HG03066 (cell line): ENCODE results near the gene KANSL1.
"Not testable (repeated sequence)": the region's sequence is repeated elsewhere in the genome, so short reads cannot be mapped to it uniquely, and the experiment has no call there.

ENCODE experiments used
- ATAC-seq: cut with Tn5 transposase; IDR thresholded peaks from one replicate; pipeline ENCODE4 v1.9.1; 2021; ENCODE audit warnings: low read depth; ENCODE audit not compliant: unreplicated experiment

Gene KANSL1

DNA sequence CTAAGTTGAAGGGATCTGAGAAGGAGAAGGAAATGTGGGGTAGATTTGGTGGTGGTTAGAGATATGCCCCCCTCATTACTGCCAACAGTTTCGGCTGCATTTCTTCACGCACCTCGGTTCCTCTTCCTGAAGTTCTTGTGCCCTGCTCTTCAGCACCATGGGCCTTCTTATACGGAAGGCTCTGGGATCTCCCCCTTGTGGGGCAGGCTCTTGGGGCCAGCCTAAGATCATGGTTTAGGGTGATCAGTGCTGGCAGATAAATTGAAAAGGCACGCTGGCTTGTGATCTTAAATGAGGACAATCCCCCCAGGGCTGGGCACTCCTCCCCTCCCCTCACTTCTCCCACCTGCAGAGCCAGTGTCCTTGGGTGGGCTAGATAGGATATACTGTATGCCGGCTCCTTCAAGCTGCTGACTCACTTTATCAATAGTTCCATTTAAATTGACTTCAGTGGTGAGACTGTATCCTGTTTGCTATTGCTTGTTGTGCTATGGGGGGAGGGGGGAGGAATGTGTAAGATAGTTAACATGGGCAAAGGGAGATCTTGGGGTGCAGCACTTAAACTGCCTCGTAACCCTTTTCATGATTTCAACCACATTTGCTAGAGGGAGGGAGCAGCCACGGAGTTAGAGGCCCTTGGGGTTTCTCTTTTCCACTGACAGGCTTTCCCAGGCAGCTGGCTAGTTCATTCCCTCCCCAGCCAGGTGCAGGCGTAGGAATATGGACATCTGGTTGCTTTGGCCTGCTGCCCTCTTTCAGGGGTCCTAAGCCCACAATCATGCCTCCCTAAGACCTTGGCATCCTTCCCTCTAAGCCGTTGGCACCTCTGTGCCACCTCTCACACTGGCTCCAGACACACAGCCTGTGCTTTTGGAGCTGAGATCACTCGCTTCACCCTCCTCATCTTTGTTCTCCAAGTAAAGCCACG is 165.9 kb downstream of the KANSL1 start:
- no peak for ATAC-seq

DNA sequence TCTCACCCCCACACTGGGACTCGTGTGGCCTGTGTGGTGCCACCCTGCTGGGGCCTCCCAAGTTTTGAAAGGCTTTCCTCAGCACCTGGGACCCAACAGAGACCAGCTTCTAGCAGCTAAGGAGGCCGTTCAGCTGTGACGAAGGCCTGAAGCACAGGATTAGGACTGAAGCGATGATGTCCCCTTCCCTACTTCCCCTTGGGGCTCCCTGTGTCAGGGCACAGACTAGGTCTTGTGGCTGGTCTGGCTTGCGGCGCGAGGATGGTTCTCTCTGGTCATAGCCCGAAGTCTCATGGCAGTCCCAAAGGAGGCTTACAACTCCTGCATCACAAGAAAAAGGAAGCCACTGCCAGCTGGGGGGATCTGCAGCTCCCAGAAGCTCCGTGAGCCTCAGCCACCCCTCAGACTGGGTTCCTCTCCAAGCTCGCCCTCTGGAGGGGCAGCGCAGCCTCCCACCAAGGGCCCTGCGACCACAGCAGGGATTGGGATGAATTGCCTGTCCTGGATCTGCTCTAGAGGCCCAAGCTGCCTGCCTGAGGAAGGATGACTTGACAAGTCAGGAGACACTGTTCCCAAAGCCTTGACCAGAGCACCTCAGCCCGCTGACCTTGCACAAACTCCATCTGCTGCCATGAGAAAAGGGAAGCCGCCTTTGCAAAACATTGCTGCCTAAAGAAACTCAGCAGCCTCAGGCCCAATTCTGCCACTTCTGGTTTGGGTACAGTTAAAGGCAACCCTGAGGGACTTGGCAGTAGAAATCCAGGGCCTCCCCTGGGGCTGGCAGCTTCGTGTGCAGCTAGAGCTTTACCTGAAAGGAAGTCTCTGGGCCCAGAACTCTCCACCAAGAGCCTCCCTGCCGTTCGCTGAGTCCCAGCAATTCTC is 166.8 kb downstream of the KANSL1 start:
- no peak for ATAC-seq

DNA sequence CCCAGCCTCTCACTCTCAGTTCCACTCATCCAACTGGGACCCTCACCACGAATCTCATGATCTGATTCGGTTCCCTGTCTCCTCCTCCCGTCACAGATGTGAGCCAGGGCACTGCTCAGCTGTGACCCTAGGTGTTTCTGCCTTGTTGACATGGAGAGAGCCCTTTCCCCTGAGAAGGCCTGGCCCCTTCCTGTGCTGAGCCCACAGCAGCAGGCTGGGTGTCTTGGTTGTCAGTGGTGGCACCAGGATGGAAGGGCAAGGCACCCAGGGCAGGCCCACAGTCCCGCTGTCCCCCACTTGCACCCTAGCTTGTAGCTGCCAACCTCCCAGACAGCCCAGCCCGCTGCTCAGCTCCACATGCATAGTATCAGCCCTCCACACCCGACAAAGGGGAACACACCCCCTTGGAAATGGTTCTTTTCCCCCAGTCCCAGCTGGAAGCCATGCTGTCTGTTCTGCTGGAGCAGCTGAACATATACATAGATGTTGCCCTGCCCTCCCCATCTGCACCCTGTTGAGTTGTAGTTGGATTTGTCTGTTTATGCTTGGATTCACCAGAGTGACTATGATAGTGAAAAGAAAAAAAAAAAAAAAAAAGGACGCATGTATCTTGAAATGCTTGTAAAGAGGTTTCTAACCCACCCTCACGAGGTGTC is 167.6 kb downstream of the KANSL1 start:
- ATAC-seq, result no peak

DNA sequence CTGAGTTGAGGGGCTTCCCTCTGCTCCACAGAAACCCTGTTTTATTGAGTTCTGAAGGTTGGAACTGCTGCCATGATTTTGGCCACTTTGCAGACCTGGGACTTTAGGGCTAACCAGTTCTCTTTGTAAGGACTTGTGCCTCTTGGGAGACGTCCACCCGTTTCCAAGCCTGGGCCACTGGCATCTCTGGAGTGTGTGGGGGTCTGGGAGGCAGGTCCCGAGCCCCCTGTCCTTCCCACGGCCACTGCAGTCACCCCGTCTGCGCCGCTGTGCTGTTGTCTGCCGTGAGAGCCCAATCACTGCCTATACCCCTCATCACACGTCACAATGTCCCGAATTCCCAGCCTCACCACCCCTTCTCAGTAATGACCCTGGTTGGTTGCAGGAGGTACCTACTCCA is 168.2 kb downstream of the KANSL1 start:
- ATAC-seq, result no peak

DNA sequence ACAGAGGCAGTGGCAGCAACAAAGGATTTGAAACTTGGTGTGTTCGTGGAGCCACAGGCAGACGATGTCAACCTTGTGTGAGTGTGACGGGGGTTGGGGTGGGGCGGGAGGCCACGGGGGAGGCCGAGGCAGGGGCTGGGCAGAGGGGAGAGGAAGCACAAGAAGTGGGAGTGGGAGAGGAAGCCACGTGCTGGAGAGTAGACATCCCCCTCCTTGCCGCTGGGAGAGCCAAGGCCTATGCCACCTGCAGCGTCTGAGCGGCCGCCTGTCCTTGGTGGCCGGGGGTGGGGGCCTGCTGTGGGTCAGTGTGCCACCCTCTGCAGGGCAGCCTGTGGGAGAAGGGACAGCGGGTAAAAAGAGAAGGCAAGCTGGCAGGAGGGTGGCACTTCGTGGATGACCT is 168.6 kb downstream of the KANSL1 start:
- ATAC-seq, result no peak

DNA sequence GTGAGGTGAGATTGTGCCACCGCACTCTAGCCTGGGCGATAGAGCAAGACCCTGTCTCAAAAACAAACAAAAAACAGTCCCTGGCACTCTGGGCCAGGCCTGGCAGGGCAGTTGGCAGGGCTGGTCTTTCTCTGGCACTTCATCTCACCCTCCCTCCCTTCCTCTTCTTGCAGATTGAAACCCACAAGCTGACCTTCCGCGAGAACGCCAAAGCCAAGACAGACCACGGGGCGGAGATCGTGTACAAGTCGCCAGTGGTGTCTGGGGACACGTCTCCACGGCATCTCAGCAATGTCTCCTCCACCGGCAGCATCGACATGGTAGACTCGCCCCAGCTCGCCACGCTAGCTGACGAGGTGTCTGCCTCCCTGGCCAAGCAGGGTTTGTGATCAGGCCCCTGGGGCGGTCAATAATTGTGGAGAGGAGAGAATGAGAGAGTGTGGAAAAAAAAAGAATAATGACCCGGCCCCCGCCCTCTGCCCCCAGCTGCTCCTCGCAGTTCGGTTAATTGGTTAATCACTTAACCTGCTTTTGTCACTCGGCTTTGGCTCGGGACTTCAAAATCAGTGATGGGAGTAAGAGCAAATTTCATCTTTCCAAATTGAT is 169.3 kb downstream of the KANSL1 start:
- no peak for ATAC-seq

DNA sequence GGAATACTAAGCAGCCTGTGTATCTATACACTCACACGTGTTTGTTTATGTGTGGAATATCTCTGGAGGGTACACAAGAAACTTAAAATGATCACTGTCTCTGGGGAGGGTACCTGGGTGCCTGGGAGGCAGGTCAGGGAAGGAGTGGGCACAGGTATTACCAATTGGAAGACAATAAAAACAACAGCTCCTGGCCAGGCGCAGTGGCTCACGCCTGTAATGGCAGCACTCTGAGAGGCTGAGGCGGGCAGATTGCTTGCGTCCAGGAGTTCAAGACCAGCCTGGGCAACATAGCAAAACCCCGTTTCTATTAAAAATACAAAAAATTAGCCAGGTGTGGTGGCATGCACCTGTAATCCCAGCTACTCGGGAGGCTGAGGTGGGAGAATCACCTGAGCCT is 169.9 kb downstream of the KANSL1 start:
- ATAC-seq, result not testable (repeated sequence)

DNA sequence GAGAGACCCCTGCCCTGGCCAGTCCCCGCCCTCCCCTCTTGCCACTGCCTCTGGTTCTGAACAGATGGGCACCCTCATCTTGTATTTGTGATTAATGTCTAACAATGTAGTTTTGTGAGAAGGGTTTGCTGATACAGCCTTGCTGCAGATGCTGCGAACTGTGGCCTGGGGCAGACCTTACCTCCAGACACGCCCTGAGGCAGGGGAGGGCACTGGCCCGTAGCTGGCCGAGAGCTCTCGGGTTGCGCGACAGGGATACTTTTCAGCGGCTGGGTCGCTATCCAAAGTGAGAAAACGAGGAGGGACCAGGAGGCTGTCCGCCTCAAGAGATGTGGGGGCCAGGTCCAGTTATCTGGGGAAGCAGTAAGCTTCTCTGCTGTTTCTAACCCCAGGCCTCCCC is 172.2 kb downstream of the KANSL1 start:
- no peak for ATAC-seq

DNA sequence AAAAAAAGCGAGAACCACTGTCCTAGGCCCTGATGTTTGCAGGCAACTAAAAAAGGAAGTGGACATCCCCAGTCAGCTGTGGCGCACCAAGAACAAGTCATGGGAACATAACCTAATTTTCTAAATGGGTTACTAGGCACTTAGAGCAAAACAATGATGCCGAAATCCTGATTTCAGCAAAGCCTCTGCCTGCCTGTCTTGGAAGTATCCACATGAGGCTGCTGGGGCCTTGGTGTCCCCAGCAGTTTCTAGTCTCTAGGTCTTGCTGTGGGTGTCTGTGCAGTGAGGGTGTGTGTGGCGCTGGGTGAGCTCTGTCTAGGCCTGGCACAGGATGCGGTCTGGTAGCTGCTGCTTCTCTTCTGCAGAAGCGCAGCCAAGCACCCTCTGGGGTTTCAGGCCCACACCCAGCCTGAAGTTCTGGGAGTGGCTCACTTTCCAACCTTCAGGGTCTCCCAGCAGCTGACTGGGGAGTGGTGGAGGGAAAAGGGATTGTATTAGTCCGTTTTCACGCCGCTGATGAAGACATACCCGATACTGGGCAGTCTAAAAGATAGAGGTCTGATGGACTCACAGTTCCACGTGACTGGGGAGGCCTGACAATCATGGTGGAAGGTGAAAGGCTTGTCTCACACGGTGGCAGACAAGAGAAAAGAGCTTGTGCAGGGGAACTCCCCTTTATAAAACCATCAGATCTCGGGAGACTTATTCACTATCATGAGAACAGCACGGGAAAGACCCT is 173.0 kb downstream of the KANSL1 start:
- ATAC-seq, result no peak

DNA sequence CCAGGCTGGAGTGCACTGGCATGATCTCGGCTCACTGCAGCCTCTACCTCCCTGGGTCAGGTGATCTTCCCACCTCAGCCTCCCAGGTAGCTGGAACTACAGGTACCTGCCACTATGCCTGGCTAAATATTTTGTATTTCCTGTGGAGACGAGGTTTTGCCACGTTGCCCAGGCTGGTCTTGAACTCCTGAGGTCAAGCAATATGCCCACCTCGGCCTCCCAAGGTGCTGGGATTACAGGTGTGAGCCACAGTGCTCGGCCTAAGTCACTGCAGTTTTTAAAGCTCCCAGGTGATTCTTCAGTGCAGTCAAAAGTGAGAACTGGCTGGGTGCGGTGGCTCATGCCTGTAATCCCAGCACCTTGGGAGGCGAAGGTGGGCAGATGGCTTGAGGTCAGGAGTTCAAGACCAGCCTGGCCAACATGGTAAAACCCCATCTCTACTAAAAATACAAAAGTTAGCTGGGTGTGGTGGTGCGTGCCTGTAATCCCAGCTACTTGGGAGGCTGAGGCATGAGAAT is 173.8 kb downstream of the KANSL1 start:
- not testable (repeated sequence) for ATAC-seq

DNA sequence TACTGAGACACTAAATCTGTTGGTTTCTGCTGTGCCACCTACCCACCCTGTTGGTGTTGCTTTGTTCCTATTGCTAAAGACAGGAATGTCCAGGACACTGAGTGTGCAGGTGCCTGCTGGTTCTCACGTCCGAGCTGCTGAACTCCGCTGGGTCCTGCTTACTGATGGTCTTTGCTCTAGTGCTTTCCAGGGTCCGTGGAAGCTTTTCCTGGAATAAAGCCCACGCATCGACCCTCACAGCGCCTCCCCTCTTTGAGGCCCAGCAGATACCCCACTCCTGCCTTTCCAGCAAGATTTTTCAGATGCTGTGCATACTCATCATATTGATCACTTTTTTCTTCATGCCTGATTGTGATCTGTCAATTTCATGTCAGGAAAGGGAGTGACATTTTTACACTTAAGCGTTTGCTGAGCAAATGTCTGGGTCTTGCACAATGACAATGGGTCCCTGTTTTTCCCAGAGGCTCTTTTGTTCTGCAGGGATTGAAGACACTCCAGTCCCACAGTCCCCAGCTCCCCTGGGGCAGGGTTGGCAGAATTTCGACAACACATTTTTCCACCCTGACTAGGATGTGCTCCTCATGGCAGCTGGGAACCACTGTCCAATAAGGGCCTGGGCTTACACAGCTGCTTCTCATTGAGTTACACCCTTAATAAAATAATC is 179.6 kb downstream of the KANSL1 start:
- no peak for ATAC-seq

DNA sequence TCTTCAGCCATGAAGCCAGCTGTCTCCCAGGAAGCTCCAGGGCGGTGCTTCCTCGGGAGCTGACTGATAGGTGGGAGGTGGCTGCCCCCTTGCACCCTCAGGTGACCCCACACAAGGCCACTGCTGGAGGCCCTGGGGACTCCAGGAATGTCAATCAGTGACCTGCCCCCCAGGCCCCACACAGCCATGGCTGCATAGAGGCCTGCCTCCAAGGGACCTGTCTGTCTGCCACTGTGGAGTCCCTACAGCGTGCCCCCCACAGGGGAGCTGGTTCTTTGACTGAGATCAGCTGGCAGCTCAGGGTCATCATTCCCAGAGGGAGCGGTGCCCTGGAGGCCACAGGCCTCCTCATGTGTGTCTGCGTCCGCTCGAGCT is 180.1 kb downstream of the KANSL1 start:
- ATAC-seq, result no peak

DNA sequence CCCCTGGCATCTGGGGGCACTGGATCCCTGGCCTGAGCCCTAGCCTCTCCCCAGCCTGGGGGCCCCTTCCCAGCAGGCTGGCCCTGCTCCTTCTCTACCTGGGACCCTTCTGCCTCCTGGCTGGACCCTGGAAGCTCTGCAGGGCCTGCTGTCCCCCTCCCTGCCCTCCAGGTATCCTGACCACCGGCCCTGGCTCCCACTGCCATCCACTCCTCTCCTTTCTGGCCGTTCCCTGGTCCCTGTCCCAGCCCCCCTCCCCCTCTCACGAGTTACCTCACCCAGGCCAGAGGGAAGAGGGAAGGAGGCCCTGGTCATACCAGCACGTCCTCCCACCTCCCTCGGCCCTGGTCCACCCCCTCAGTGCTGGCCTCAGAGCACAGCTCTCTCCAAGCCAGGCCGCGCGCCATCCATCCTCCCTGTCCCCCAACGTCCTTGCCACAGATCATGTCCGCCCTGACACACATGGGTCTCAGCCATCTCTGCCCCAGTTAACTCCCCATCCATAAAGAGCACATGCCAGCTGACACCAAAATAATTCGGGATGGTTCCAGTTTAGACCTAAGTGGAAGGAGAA is 180.6 kb downstream of the KANSL1 start:
- no peak for ATAC-seq

DNA sequence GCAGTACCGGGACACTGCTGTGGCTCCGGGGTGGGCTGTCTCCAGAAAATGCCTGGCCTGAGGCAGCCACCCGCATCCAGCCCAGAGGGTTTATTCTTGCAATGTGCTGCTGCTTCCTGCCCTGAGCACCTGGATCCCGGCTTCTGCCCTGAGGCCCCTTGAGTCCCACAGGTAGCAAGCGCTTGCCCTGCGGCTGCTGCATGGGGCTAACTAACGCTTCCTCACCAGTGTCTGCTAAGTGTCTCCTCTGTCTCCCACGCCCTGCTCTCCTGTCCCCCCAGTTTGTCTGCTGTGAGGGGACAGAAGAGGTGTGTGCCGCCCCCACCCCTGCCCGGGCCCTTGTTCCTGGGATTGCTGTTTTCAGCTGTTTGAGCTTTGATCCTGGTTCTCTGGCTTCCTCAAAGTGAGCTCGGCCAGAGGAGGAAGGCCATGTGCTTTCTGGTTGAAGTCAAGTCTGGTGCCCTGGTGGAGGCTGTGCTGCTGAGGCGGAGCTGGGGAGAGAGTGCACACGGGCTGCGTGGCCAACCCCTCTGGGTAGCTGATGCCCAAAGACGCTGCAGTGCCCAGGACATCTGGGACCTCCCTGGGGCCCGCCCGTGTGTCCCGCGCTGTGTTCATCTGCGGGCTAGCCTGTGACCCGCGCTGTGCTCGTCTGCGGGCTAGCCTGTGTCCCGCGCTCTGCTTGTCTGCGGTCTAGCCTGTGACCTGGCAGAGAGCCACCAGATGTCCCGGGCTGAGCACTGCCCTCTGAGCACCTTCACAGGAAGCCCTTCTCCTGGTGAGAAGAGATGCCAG is 181.3 kb downstream of the KANSL1 start:
- no peak for ATAC-seq

DNA sequence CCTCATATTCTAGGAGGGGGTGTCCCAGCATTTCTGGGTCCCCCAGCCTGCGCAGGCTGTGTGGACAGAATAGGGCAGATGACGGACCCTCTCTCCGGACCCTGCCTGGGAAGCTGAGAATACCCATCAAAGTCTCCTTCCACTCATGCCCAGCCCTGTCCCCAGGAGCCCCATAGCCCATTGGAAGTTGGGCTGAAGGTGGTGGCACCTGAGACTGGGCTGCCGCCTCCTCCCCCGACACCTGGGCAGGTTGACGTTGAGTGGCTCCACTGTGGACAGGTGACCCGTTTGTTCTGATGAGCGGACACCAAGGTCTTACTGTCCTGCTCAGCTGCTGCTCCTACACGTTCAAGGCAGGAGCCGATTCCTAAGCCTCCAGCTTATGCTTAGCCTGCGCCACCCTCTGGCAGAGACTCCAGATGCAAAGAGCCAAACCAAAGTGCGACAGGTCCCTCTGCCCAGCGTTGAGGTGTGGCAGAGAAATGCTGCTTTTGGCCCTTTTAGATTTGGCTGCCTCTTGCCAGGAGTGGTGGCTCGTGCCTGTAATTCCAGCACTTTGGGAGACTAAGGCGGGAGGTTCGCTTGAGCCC is 182.5 kb downstream of the KANSL1 start:
- ATAC-seq, result no peak

DNA sequence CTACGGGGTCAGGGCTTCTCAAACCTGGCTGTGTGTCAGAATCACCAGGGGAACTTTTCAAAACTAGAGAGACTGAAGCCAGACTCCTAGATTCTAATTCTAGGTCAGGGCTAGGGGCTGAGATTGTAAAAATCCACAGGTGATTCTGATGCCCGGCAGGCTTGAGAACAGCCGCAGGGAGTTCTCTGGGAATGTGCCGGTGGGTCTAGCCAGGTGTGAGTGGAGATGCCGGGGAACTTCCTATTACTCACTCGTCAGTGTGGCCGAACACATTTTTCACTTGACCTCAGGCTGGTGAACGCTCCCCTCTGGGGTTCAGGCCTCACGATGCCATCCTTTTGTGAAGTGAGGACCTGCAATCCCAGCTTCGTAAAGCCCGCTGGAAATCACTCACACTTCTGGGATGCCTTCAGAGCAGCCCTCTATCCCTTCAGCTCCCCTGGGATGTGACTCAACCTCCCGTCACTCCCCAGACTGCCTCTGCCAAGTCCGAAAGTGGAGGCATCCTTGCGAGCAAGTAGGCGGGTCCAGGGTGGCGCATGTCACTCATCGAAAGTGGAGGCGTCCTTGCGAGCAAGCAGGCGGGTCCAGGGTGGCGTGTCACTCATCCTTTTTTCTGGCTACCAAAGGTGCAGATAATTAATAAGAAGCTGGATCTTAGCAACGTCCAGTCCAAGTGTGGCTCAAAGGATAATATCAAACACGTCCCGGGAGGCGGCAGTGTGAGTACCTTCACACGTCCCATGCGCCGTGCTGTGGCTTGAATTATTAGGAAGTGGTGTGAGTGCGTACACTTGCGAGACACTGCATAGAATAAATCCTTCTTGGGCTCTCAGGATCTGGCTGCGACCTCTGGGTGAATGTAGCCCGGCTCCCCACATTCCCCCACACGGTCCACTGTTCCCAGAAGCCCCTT is 183.3 kb downstream of the KANSL1 start:
- ATAC-seq, result no peak

DNA sequence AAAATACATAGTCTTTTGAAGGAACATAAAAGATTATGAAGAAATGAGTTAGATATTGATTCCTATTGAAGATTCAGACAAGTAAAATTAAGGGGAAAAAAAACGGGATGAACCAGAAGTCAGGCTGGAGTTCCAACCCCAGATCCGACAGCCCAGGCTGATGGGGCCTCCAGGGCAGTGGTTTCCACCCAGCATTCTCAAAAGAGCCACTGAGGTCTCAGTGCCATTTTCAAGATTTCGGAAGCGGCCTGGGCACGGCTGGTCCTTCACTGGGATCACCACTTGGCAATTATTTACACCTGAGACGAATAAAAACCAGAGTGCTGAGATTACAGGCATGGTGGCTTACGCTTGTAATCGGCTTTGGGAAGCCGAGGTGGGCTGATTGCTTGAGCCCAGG is 184.6 kb downstream of the KANSL1 start:
- ATAC-seq, result no peak
